Measurements from ENCODE around the gene VAPA. TPM values are rescaled to one million over a fixed set of nuclear protein-coding genes. Genes with fewer than 3 reads are reported as not detected.

VAPA gene
- total RNA-seq, 1 experiment from 2014 or later: 137 TPM

- H3K4me3 Mint-ChIP-seq: no peak overlapping the region
- POLR2A ChIA-PET: interaction anchor here (0.6 to 2.1 kb wide), 2 partner anchors 13 to 149 kb away, joined by 6 read pairs; partner anchors contain the start of gene VAPA
- H3K36me3 Mint-ChIP-seq: no peaks in the 10 kb centered on the region
- peaks cover 70% of the 10 kb centered on the region for H3K4me1 Mint-ChIP-seq
- DNase-seq (ENCODE audit: low spot score): no peak
- TF ChIP-seq OVOL2 (CRISPR knock-in tag; IDR thresholded peaks at IDR 0.05; ENCODE audit: borderline replicate concordance) (no peak), CBFB (CRISPR knock-in tag; IDR thresholded peaks at IDR 0.05; ENCODE audit: low read depth) (no peak), ZNF416 (CRISPR knock-in tag; IDR thresholded peaks at IDR 0.05) (no peak), E2F4 (CRISPR knock-in tag; IDR thresholded peaks at IDR 0.05; ENCODE audit: borderline replicate concordance, low read depth) (no peak), CDX4 (CRISPR knock-in tag; IDR thresholded peaks at IDR 0.05; ENCODE audit: borderline replicate concordance) (no peak), TP53 (CRISPR knock-in tag; IDR thresholded peaks at IDR 0.05) (no peak), ZNF232 (CRISPR knock-in tag; IDR thresholded peaks at IDR 0.05) (no peak), ZNF423 (CRISPR knock-in tag; IDR thresholded peaks at IDR 0.05) (no peak), TEAD4 (CRISPR knock-in tag; IDR thresholded peaks at IDR 0.05) (no peak), ZNF281 (CRISPR knock-in tag; IDR thresholded peaks at IDR 0.05) (no peak), RELA (CRISPR knock-in tag; IDR thresholded peaks at IDR 0.05; ENCODE audit: borderline replicate concordance) (no peak)
- peak; percentile 39; the same call in 1 of the 2 replicates for ATAC-seq
- H3K27me3 Mint-ChIP-seq (ENCODE audit: low read depth): no peaks in the 10 kb centered on the region
- CTCF ChIA-PET: interaction anchor here (0.6 to 1.5 kb wide), 3 partner anchors 25 to 351 kb away, joined by 4 to 5 read pairs (median 4); no protein-coding TSS in a partner anchor
- peak overlapping the region; percentile 83; the same call in 1 of the 2 replicates for H3K27ac Mint-ChIP-seq
- no peaks in the 10 kb centered on the region for H3K9me3 Mint-ChIP-seq
These were observed 12.5 kb downstream of the VAPA start for GRCh38 chr18:9926223-9926894.

GRCh38 chr18:9926977-9927376 lies 13.2 kb downstream of the VAPA start:
- ChIA-PET CTCF (interaction anchor here (0.6 to 1.5 kb wide), 2 partner anchors 24 to 320 kb away, joined by 4 to 5 read pairs; no protein-coding TSS in a partner anchor), POLR2A (no interaction called here)
- ATAC-seq (no peak), DNase-seq (ENCODE audit: low spot score) (no peak)
- Mint-ChIP-seq H3K27me3 (ENCODE audit: low read depth) (no peaks in the 10 kb centered on the region), H3K9me3 (no peaks in the 10 kb centered on the region), H3K27ac (peak overlapping the region; percentile 18; the same call in 1 of the 2 replicates), H3K4me3 (no peak overlapping the region), H3K36me3 (peaks cover 3% of the 10 kb centered on the region), H3K4me1 (peaks cover 71% of the 10 kb centered on the region)
- no peak for TF ChIP-seq ZNF263 (CRISPR knock-in tag; IDR thresholded peaks at IDR 0.05; ENCODE audit: low read depth)
- no peak for TF ChIP-seq ATF3 (CRISPR knock-in tag; conservative IDR thresholded peaks at IDR 0.05)
- no peak for TF ChIP-seq E2F5 (CRISPR knock-in tag; IDR thresholded peaks at IDR 0.05)
- no peak for TF ChIP-seq ZNF281 (CRISPR knock-in tag; IDR thresholded peaks at IDR 0.05)
- no peak for TF ChIP-seq AR (CRISPR knock-in tag; IDR thresholded peaks at IDR 0.05)
- no peak for TF ChIP-seq SOX15 (CRISPR knock-in tag; IDR thresholded peaks at IDR 0.05)
- TF ChIP-seq NFATC4 (CRISPR knock-in tag; IDR thresholded peaks at IDR 0.05): no peak
- no peak for TF ChIP-seq ERG (CRISPR knock-in tag; IDR thresholded peaks at IDR 0.05)
- no peak for TF ChIP-seq CREM (CRISPR knock-in tag; IDR thresholded peaks at IDR 0.05)
- no peak for TF ChIP-seq MAX (CRISPR knock-in tag; IDR thresholded peaks at IDR 0.05)
- TF ChIP-seq GABPB1 (CRISPR knock-in tag; IDR thresholded peaks at IDR 0.05): no peak
